OCI-LY3 (cell line): ENCODE measurements around the gene POLR3GL.

Source experiments
- CTCF ChIP-seq: fragments of 200-600, 300-600 bp; sonication (generic); IDR thresholded peaks from 2 replicates; pipeline ENCODE4 v1.5.1; 2014; ENCODE audit warnings: antibody characterized with exemption, low read length, low read depth
- EZH2phosphoT487 ChIP-seq: fragments of 200-600 bp; shearing (Covaris generic); IDR thresholded peaks from 2 replicates; pipeline ENCODE4 v1.6.1; 2018; ENCODE audit warnings: antibody characterized with exemption, mixed run types, low read depth

GRCh38 chr1:145967288-145967687, 2.8 kb downstream of the POLR3GL start:
- TF ChIP-seq EZH2phosphoT487 (no peak), CTCF (no peak)
